H54 (cell line): Measurements from ENCODE around the gene SFN.
"Not testable (repeated sequence)": the region's sequence is repeated elsewhere in the genome, so short reads cannot be mapped to it uniquely, and the experiment has no call there.

Experiments used
- DNase-seq: peaks from one replicate; pipeline ENCODE4 v3.0.0; 2011; ENCODE audit warnings: low spot score, mixed read lengths; ENCODE audit not compliant: insufficient read length
- FAIRE-seq: peaks from 3 replicates; lab custom pipeline; 2011; peaks lifted over from hg19 to GRCh38; lab: Jason Lieb, UNC
- POLR2A ChIP-seq: IDR thresholded peaks from 2 replicates; pipeline ENCODE4 v1.6.1; 2011; ENCODE audit warnings: low read depth, mild to moderate bottlenecking, low read length

SFN gene

DNA sequence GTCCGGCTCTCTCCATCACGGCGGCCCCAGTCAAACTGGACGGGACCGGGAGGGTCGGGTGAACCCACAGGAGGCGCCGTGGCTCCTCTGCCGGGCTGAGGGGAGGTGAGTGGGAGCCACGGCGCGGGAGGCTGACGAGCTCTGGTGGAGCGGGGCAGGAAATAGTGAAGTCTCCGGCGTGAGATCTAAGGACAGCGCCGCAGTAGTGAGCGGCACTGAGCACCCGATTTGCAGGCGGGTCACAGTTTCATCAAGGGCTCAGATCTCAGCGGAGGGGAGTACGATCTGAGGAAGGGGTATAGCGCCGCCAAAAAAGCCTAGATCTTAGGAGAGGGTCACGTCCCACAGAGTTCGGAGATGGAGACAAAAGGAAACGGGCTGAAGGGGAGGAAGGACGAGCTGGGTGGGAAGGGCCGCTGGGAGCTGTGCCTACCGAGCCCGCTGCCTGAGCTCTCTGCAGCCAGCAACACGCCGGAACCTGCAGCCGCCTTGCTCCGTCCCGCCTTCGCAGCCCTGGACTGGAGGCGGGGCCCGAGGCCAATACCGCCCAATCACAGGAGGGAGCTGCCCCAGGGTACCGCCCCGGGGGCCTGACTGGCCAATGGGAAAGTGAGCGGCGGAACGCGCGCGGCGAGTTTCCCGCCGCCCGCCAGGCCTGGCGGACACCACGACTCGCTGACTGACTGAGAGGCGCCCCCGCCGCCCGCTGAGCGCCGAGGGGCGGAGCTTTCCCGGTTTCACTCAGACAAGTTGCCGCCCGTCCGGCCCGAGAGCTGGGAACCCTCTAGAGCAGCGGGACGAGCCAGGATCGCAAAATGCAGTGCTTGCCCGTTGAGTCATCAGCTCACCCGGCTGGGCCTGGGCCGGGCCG is 1.9 kb downstream of the SFN start:
- peak; percentile 98 for TF ChIP-seq POLR2A
- peak; percentile 66 for DNase-seq
- FAIRE-seq = peak; percentile 48

DNA sequence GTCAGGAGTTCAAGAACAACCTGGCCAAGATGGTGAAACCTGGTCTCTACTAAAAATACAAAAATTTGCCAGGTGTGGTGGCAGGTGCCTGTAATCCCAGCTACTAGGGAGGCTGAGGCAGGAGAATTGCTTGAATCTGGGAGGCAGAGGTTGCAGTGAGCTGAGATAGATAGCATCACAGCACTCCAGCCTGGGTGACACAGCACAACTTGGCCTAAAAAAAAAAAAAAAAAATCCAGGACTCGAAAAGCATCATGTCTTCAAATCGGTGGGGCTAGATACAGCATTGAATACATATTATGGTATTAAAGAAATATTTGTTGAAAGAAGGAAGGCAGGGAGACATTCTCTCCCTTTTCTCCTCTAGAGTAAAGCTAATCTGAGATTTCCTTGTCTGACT is 10.1 kb downstream of the SFN start:
- FAIRE-seq = not testable (repeated sequence)

DNA sequence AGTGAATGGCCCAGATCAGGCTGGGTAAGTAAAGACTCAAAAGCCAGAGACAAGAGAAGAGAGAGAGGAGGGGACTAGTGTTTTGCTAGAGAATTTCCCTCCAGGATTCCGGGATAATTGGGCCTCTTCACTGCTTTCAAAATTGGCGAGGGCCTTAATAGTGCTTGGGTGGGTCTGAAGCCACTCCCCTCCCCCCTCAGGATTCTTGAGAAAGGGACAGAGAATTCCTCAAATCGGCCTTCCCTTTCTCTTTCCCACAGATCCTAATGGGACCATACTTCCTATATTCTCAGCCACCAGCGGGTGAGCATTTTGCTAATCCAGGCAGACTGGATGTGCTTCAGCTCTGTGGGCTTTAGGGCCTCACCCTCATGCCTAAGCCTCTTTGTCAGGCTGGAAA is 11.9 kb downstream of the SFN start:
- no peak for FAIRE-seq
- no peak for DNase-seq
- no peak for TF ChIP-seq POLR2A

More for the DNA sequence above, 10.1 kb downstream of the SFN start:
- DNase-seq = not testable (repeated sequence)

DNA sequence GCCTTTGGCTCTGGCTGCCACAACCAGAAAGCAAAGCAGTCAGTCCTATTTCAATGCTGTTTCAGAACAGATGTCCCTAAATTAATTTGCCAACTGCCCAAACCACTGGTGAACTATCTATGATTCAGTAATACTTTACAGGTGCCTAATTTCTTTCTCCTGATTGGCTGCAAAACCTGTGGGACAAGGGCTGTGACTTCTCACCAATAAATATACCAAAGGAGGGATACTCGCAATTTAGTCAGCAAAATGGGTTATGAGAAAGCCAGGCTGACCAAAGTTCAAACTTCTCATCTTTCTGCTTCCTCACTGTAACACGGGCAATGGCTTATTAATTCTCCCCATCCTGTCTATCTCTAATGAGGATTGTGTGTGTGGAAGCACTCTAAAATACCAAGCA is 14.4 kb downstream of the SFN start:
- TF ChIP-seq POLR2A = no peak
- DNase-seq (no peak), FAIRE-seq (no peak)

DNA sequence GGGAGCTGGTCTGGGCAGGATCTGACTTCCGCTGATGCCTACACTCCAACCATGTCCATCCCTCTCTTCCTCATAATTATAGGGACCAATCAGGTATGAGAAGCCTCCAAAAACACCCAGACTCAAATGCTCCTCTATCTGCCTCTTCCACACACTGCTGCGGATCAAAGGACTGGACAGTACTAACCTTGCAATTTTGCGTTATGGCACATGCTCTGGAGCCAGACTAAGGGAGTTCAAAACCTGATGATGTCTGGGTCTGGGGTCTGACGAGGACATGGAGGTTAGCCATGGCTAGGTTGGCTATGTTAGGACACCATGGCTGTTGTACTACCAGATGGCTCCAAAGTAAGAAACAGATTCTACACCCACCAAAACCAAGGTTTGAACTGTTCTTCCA is 16.8 kb downstream of the SFN start:
- no peak for DNase-seq
- no peak for FAIRE-seq
- no peak for TF ChIP-seq POLR2A

DNA sequence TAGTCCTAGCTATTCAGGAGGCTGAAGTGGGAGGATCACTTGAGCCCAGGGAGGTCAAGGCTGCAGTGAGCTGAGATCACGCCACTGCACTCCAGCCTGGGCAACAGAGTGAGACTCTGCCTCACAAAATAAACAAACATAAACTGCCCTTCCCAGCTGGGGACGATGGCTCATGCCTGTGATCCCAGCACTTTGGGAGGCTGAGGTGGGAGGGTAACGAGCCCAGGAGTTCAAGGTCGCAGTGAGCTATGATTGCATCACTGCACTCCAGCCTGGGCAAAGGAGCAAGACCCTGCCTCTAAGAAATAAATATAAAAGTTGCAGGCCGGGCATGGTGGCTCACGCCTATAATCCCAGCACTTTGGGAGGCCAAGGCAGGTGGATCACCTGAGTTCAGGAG is 18.7 kb downstream of the SFN start:
- FAIRE-seq, DNase-seq: not testable (repeated sequence)

DNA sequence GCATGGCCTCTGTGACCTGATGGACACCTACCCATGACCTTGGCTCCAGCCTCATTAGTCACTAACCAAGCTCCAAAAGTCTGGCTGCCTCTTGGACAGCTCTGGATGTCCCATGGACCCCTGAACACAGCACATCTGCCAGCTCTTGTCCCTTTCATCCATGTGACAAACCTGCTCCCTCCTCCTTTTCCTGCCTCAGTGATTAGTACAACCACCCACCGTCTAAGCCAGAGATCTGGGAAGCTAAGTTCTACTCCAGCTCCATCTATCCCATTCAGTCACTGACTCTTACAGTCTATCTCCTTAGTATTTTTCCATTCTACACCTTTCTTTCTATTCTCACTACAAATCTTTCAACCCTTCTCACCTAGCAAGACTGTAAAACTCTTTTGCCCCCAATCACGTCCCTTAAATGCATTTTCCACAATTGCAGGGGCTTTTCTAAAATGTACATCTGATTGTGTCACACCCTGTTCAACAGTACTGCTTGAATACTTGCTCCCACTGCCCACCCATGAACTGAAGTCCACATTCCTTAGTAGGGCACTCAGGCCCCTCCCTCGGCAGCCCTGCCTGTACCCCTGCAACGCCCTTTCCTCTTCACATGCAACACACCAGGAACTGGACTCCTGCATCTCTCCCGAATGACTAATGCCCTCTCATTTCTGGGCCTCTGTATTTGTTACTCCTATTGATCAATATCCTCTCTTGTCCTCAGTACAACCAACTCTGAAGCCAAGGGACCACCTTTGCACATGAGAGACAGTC is 19.9 kb downstream of the SFN start:
- no peak for TF ChIP-seq POLR2A
- FAIRE-seq = no peak
- DNase-seq = no peak

DNA sequence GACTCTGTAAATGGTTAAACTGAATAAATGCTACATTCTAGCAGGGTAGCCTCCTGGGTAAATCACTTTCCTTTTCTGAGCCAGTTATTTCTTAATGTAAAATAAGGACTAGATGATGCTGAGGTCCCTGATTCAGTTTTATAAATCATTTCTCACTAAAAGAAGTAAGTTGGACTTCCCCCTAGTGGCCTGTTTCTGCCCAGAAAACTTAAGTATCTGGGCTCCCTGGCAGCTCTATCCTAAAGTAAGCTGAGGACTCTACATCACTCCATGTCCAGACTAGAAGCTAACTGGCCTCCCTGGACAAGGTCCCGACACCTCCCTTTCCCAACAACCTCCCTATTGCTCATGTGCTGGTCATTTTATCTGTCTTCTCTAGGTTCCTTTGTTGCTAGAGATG is 24.2 kb downstream of the SFN start:
- no peak for FAIRE-seq
- no peak for TF ChIP-seq POLR2A
- no peak for DNase-seq

DNA sequence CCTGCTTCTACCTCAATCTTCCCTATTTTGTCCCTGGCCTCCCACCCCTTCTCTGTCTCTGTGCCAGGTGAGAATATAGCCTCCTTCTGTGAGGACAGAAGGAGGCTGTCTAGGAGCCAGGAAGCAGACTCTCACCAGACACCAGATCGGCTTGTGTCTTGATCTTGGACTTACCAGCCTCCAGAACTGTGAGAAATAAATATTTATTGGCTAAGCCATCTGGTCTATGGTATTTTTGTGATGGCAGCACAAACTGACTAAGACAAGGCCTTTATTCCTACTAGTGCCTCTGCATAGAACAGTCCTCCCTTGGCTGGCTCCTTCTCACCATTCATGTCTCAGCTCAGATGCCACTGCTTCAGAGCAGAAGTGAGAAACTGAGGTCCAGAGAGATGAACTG is 25.3 kb downstream of the SFN start:
- FAIRE-seq (no peak), DNase-seq (no peak)
- no peak for TF ChIP-seq POLR2A

DNA sequence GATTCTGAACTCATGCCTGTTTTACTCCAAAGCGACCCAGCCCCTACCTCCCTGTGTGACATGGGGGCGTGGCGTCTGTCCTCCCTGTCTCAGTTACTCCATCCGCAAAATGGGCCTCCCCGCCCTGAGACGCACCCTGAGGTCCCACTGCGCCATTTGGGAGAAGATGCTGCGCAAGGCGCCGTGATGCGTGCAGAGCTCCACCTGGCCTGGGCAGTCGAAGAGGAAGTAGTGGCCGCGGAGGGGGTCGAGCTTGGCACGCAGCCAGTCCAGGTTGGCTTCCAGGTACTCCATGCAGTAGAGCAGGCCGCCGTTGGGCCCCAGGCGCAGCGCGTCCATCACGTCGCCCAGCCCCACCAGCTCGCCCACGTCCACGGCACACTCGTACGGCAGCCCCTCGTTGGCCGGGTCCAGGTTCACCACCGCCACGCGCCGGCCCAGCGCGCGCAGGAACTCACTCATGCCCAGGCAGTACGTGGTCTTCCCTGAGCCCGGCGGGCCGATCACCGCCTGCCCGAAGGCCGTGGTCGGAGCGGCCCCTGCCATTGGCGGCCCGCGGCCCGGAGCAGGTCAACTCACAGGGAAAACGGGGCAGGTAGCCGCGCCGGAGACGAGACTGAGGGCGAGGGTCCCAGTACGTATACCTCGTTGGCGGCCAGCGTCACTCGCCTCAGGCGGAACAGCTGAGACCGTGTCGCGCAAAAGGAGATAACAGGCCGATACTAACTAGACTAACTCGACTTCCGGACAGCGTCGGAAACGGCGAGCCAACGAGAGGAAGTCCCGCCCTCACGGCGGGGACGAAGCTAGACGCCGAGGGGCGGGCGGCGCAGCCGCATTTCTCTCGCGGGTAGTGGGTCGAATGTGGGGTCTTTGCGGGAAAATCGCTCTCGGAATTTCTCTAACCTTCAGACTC is 26.9 kb downstream of the SFN start, which contains the start of gene GPN2:
Gene GPN2, minus strand, starts transcription at position 733 of the 916 bp plus-strand sequence. Its CDS starts 187 bp downstream, at position 546.
- TF ChIP-seq POLR2A = peak; percentile 69
- peak; percentile 53 for DNase-seq
- no peak for FAIRE-seq

DNA sequence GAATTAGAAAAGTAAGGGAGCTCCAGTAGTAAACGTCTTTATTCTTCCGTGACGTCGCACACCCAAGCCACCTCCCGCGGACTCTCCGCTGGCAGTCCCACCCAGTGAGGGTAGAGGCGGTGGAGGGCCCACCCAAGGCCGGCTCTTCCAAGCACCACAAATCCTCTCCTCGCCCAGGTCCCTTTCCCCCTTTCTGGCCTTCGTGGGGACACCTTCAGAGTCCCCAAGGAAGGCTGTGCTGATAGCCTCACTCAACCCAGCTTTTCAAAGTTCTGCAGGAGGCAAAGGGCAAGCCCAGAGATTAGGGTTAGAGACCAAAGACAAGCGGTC is 27.5 kb downstream of the SFN start:
- no peak for TF ChIP-seq POLR2A
- no peak for FAIRE-seq

DNA sequence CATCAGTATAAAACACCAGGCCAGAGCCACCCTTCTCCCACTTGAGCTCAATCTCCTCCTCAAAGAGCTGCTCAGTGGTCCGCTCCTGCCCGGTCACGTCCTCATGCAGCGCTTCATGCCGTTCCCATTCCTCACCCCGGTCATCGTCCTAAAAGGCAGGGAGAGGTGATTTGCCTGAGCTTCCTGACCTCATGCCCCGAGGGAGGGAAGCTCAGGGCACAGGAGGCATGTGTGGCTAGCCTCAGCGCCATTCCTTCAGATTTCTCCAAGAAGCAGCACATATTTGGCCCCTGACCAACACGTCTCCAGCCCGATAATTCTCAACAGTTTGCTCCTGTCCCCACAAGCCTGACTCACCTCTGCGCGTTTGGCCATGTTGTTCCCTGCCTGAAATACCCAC is 31.3 kb downstream of the SFN start:
- no peak for TF ChIP-seq POLR2A
- FAIRE-seq (no peak), DNase-seq (no peak)

More for the DNA sequence above, 27.5 kb downstream of the SFN start:
- no peak for DNase-seq

DNA sequence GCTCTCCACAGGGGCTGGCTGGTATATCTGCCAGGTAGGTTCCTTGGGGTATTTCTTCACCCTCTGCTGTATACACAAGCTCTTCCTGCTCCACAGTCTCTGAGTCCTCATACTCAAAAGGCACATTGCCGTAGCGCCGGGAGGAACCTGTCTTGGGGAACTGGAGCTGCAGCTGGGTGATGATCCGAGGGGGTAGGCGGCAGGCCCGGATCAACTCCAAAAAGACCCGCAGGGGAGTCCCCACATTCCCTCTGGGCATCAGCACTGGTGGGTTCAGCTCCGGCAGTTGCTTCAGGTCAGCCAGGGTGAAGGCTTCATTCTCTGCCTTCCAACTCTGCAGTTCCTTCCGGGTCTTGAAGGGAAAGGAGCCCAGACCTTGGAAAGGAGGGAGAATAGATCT is 34.4 kb downstream of the SFN start:
- TF ChIP-seq POLR2A = no peak
- DNase-seq = no peak
- FAIRE-seq = no peak

DNA sequence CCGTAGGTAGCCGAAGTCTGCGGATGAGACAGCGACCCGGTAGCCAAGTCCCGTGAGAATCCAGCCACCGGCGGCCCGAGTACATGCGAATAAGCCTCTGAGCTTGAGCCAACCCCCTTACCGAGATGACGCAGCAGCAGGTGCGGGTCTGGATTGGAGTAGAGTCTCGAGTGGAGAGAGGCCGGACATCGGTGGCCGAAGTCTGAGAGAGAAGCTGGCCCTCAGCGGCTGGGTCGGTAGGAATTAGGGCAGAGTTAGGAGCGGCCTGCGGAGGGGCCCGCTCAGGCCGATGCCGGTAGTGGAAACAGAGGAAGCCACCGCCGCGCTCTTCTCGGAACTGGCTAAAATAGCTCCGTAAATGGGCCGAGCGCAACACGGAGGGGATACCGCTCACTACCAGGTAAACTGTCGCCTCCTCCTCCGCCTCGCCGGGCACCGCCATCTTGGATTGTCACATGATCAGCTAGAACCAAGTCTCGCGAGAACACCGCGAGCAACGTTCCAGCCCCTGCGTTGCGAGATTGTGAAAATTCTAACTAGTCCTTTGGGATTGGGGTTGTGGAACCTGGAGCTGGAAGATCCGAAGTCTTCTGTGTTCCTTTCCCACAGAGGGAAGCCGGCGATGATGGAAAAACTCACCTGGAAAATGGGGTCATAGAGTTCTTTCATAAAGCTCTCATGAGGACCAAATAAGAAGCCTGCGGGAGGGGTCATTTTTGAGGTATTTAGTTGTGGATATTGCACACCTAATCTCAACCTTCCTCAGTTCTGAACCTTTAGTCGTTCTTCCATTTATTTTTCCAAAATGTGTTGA is 37.3 kb downstream of the SFN start, which contains the start of gene GPATCH3:
Gene GPATCH3, minus strand, starts transcription at position 467 of the 814 bp plus-strand sequence. Its CDS starts 25 bp downstream, at position 442.
- DNase-seq (peak; percentile 56), FAIRE-seq (peak; percentile 69)
- TF ChIP-seq POLR2A = peak; percentile 75
